ENCODE data around the gene OTC. TPM values are rescaled to one million over a fixed set of nuclear protein-coding genes. Genes with fewer than 3 reads are reported as not detected.

Gene OTC
- total RNA-seq, 1 donor from 2014 or later = not detected

DNA sequence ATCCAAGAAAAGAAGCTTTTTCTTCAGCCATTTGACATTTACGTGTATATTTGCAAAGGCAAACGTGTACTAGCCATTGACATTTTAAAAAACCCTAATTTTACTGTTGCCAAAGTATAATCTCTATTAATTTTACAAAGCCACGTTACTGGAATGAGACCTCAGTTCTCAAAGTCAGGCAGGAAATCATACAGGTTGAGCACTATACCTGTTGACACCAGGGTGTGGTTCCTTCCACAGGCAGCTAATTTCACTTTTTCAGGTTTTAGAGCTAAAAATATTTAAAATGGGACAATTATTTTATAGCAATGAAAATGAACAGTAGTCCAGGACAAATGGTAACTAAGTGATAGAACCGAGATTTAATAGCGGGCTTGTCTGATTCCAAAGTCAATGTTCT is 31.6 kb upstream of the OTC start:
- no peak for DNase-seq (ENCODE audit: low spot score)
- Histone ChIP-seq H3K36me3 (no peaks in the 10 kb centered on the region), H3K4me3 (no peak overlapping the region), H3F3A (ENCODE audit: low read depth) (no peaks in the 10 kb centered on the region), H3K4me1 (no peaks in the 10 kb centered on the region), H3K27ac (no peak overlapping the region), H3K9ac (no peak overlapping the region), H3K79me2 (ENCODE audit: low read depth) (no peaks in the 10 kb centered on the region), H2AFZ (replicated peaks) (no peak overlapping the region), H4K20me1 (ENCODE audit: low read depth) (no peaks in the 10 kb centered on the region), H3K4me2 (no peak overlapping the region), H3K27me3 (no peaks in the 10 kb centered on the region), H3K9me3 (ENCODE audit: low read depth) (no peaks in the 10 kb centered on the region)
- Mint-ChIP-seq H3K4me3 (no peak overlapping the region), H3K9me3 (no peaks in the 10 kb centered on the region), H3K36me3 (no peaks in the 10 kb centered on the region), H3K27ac (no peak overlapping the region), H3K4me1 (no peaks in the 10 kb centered on the region), H3K27me3 (ENCODE audit: insufficient read depth, low read depth) (no peaks in the 10 kb centered on the region)
- TF ChIP-seq, protein P1, sequence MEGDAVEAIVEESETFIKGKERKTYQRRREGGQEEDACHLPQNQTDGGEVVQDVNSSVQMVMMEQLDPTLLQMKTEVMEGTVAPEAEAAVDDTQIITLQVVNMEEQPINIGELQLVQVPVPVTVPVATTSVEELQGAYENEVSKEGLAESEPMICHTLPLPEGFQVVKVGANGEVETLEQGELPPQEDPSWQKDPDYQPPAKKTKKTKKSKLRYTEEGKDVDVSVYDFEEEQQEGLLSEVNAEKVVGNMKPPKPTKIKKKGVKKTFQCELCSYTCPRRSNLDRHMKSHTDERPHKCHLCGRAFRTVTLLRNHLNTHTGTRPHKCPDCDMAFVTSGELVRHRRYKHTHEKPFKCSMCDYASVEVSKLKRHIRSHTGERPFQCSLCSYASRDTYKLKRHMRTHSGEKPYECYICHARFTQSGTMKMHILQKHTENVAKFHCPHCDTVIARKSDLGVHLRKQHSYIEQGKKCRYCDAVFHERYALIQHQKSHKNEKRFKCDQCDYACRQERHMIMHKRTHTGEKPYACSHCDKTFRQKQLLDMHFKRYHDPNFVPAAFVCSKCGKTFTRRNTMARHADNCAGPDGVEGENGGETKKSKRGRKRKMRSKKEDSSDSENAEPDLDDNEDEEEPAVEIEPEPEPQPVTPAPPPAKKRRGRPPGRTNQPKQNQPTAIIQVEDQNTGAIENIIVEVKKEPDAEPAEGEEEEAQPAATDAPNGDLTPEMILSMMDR (IDR thresholded peaks at IDR 0.05) = no peak
- TF ChIP-seq EZH2 (IDR thresholded peaks at IDR 0.05) (no peak), EZH2phosphoT487 (IDR thresholded peaks at IDR 0.05) (no peak)

DNA sequence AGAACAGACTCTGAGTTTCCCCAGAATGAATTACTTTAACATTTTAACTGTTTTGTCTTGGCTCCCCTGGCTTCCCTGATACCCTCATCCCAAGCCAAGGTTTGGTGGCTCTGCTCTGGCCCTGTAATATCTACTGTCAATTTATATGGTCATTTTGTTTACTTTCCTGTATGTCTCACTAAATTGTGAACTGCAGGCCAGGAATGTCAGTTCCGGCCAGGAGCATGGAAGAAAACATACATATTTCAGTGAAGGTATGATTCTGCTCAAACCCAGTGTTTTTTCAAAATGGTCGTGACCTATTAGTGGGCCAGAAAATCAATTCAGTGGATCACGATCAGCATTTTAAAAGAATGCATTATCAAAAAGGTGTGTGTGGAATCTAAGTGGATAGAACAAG is 26.3 kb upstream of the OTC start:
- no peaks in the 10 kb centered on the region for H4K20me1 ChIP-seq (ENCODE audit: low read depth)
- H3K27ac ChIP-seq = no peak overlapping the region
- no peaks in the 10 kb centered on the region for H3K27me3 ChIP-seq
- H3K4me1 Mint-ChIP-seq = peaks cover 6% of the 10 kb centered on the region
- no peak overlapping the region for H3K9ac ChIP-seq
- no peaks in the 10 kb centered on the region for H3K9me3 ChIP-seq (ENCODE audit: low read depth)
- no peak overlapping the region for H3K27ac Mint-ChIP-seq
- TF ChIP-seq EZH2phosphoT487 (IDR thresholded peaks at IDR 0.05) = no peak
- TF ChIP-seq, protein P1 (IDR thresholded peaks at IDR 0.05) = no peak
- TF ChIP-seq EZH2 (IDR thresholded peaks at IDR 0.05) = no peak
- no peaks in the 10 kb centered on the region for H3K36me3 ChIP-seq
- DNase-seq (ENCODE audit: low spot score) = no peak
- no peak overlapping the region for H2AFZ ChIP-seq (replicated peaks)
- H3K27me3 Mint-ChIP-seq (ENCODE audit: insufficient read depth, low read depth) = no peaks in the 10 kb centered on the region
- H3K4me2 ChIP-seq = peak overlapping the region; percentile 56
- no peaks in the 10 kb centered on the region for H3K79me2 ChIP-seq (ENCODE audit: low read depth)
- H3K9me3 Mint-ChIP-seq = peaks cover 4% of the 10 kb centered on the region
- H3K4me1 ChIP-seq = no peaks in the 10 kb centered on the region
- H3K4me3 ChIP-seq = peak overlapping the region; percentile 72
- peak overlapping the region; percentile 88 for H3K4me3 Mint-ChIP-seq
- H3F3A ChIP-seq (ENCODE audit: low read depth) = no peaks in the 10 kb centered on the region
- no peaks in the 10 kb centered on the region for H3K36me3 Mint-ChIP-seq

DNA sequence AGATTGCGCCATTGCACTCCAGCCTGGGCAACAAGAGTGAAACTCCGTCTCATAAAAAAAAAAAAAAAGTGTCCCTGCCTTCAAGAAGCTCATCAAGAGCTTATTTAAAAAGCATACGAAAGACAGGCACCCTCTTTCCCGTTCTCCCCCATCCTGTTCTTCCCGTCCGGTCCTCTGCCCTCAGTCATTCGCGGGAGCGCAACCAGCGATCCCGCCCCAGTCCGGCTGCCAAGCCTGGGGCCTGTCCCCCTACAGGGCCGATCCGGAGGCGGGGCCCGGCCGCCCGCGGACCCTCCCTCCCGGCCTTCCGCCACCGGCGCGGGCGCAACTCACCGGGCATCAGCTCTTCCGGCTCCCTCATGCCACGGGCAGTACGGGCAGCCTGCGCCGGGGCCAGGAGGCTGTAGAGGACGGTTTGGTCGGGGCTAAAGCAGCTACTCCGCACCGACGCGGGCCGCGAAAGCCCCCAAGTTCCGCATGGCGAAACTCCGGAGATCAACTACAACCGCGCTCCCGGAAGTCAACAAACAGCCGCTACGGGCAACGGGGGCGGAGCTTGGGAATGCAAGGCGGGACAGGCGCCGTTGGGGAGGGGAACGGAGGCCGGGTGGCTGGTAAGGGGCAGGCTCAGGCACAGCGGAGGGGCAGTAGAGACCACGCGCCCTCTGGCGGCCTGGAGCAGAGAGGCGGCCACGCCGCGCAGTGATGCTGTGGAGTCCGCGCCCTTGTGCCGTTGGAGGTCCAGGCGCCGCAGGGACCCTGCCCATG is 25.2 kb upstream of the OTC start, which contains the start of gene RPGR:
RPGR (minus strand) TSS at position 503 of the 768 bp plus-strand sequence; CDS start at position 361, 142 bp downstream.
- peak within 1 kb of the TSS; percentile 88 for H3K4me3 Mint-ChIP-seq
- H3K27ac Mint-ChIP-seq = peak within 1 kb of the TSS; percentile 90
- Histone ChIP-seq H3K4me1 (no peaks in the 10 kb centered on the region), H3K36me3 (no peaks in the 10 kb centered on the region), H3K9ac (no peak within 1 kb of the TSS), H3K9me3 (ENCODE audit: low read depth) (no peaks in the 10 kb centered on the region), H3K4me2 (peak within 1 kb of the TSS; percentile 56), H3K4me3 (peak within 1 kb of the TSS; percentile 72), H2AFZ (replicated peaks) (peak within 1 kb of the TSS; percentile 83), H3K79me2 (ENCODE audit: low read depth) (no peaks in the 10 kb centered on the region), H3K27me3 (no peaks in the 10 kb centered on the region), H4K20me1 (ENCODE audit: low read depth) (no peaks in the 10 kb centered on the region), H3K27ac (no peak within 1 kb of the TSS), H3F3A (ENCODE audit: low read depth) (no peaks in the 10 kb centered on the region)
- TF ChIP-seq, protein P1 (IDR thresholded peaks at IDR 0.05) = peak; percentile 63
- TF ChIP-seq EZH2 (IDR thresholded peaks at IDR 0.05) = no peak
- TF ChIP-seq EZH2phosphoT487 (IDR thresholded peaks at IDR 0.05) = no peak
- H3K36me3 Mint-ChIP-seq = no peaks in the 10 kb centered on the region
- peaks cover 6% of the 10 kb centered on the region for H3K4me1 Mint-ChIP-seq
- H3K9me3 Mint-ChIP-seq = peaks cover 4% of the 10 kb centered on the region
- H3K27me3 Mint-ChIP-seq (ENCODE audit: insufficient read depth, low read depth) = no peaks in the 10 kb centered on the region
- peak; percentile 93 for DNase-seq (ENCODE audit: low spot score)
